Ishikawa (cell line): ENCODE results near the gene NPC1L1.

Experiments used
- CEBPB ChIP-seq: IDR thresholded peaks from 2 replicates; pipeline ENCODE4 v1.6.1; 2012
- CREB1 ChIP-seq: IDR thresholded peaks from 2 replicates; pipeline ENCODE4 v1.6.1; 2012; ENCODE audit warnings: low read depth
- EGR1 ChIP-seq: IDR thresholded peaks from 2 replicates; pipeline ENCODE4 v1.6.1; 2012
- EP300 ChIP-seq: IDR thresholded peaks from 2 replicates; pipeline ENCODE4 v1.6.1; 2012; ENCODE audit warnings: borderline replicate concordance
- FOXM1 ChIP-seq: IDR thresholded peaks from 2 replicates; pipeline ENCODE4 v1.6.1; 2012; ENCODE audit warnings: low read depth, borderline replicate concordance
- MAX ChIP-seq: IDR thresholded peaks from 2 replicates; pipeline ENCODE4 v1.6.1; 2012
- NFIC ChIP-seq: IDR thresholded peaks from 2 replicates; pipeline ENCODE4 v1.6.1; 2012
- RAD21 ChIP-seq: IDR thresholded peaks from 2 replicates; pipeline ENCODE4 v1.6.1; 2012; ENCODE audit warnings: low read depth
- TAF1 ChIP-seq: IDR thresholded peaks from 2 replicates; pipeline ENCODE4 v1.6.1; 2012; ENCODE audit warnings: low read depth, mild to moderate bottlenecking
- TCF12 ChIP-seq: IDR thresholded peaks from 2 replicates; pipeline ENCODE4 v1.6.1; 2012; ENCODE audit warnings: low read depth
- TEAD4 ChIP-seq: IDR thresholded peaks from 2 replicates; pipeline ENCODE4 v1.6.1; 2012
- USF1 ChIP-seq: IDR thresholded peaks from 2 replicates; pipeline ENCODE4 v1.6.1; 2012
- YY1 ChIP-seq: IDR thresholded peaks from 2 replicates; pipeline ENCODE4 v1.6.1; 2012; ENCODE audit warnings: low read depth
- ZBTB7A ChIP-seq: IDR thresholded peaks from 2 replicates; pipeline ENCODE4 v1.6.1; 2012; ENCODE audit warnings: low read depth
- TF ChIP-seq, protein P1 (sequence below): IDR thresholded peaks from 2 replicates; pipeline ENCODE4 v1.6.1; 2012; ENCODE audit warnings: low read depth, mild to moderate bottlenecking

The NPC1L1 gene

DNA sequence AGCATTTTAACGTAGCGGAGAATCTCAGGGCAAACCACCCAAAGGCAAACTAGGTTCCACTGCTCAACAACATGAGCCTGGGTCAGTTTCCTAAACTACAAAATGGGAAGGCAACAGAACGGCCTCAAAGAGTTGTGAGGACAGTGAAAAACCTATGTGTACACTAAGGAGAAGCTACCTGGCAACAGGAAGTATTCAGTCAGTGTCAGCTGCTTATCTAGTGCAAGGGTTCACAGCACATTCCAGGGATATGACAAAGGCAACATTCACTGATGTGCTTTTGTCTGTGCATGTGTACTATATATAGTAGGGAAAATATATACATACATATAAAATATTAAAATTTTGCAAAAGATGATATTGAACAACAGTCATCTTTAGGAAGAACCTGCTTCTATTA lies 67.8 kb downstream of the NPC1L1 start:
- TF ChIP-seq ZBTB7A (no peak), NFIC (no peak), MAX (no peak), TAF1 (no peak)

DNA sequence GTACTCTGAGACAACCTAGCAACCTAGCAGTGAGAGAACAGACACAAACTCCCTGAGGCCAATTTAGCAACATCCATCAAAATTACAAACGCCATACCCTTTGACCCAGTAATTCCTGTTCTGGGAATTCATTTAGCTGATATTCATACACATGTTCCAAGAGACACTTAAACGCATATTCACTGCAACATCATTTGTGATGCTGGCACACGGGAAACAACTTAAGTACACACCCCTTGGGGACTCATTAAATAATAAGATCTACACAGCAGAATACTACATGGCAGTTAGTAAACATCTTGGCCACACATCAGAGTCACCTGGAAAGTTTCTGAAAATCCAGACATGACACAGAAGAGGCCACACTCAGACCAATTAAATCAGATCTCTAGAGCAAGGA lies 68.3 kb downstream of the NPC1L1 start:
- TF ChIP-seq FOXM1 (no peak), EGR1 (no peak), TCF12 (no peak), CREB1 (no peak), RAD21 (no peak), TEAD4 (no peak), TAF1 (no peak), MAX (no peak), NFIC (no peak), USF1 (no peak), ZBTB7A (no peak), EP300 (no peak), CEBPB (no peak), YY1 (no peak)
- TF ChIP-seq, protein P1, sequence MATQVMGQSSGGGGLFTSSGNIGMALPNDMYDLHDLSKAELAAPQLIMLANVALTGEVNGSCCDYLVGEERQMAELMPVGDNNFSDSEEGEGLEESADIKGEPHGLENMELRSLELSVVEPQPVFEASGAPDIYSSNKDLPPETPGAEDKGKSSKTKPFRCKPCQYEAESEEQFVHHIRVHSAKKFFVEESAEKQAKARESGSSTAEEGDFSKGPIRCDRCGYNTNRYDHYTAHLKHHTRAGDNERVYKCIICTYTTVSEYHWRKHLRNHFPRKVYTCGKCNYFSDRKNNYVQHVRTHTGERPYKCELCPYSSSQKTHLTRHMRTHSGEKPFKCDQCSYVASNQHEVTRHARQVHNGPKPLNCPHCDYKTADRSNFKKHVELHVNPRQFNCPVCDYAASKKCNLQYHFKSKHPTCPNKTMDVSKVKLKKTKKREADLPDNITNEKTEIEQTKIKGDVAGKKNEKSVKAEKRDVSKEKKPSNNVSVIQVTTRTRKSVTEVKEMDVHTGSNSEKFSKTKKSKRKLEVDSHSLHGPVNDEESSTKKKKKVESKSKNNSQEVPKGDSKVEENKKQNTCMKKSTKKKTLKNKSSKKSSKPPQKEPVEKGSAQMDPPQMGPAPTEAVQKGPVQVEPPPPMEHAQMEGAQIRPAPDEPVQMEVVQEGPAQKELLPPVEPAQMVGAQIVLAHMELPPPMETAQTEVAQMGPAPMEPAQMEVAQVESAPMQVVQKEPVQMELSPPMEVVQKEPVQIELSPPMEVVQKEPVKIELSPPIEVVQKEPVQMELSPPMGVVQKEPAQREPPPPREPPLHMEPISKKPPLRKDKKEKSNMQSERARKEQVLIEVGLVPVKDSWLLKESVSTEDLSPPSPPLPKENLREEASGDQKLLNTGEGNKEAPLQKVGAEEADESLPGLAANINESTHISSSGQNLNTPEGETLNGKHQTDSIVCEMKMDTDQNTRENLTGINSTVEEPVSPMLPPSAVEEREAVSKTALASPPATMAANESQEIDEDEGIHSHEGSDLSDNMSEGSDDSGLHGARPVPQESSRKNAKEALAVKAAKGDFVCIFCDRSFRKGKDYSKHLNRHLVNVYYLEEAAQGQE: no peak

GRCh38 chr7:44471850-44472249 lies 69.3 kb downstream of the NPC1L1 start:
- TF ChIP-seq EGR1 (no peak), USF1 (no peak), TEAD4 (no peak), NFIC (no peak), EP300 (no peak), ZBTB7A (no peak), TCF12 (no peak), TAF1 (no peak), RAD21 (no peak), FOXM1 (no peak), CREB1 (no peak)
- TF ChIP-seq, protein P1: no peak

DNA sequence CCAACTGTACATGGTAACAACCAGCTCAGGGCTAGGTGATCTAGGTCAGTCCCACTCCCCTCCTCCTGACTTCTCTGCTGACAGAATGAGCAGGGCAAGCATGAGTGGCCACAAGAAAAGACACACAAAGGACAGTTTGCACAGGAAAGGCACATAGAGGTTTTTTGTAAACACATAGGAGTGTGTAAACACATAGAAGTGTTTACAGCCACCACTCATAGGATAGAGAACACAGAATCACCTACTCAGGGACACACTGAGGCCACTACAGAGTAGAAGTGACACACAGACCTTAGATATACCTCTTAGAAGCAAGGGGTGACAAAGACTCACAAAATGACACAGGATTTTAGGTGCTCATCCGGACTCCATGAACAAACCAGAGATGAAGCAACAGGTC lies 69.7 kb downstream of the NPC1L1 start:
- TF ChIP-seq FOXM1 (no peak), TEAD4 (no peak), TAF1 (no peak)

DNA sequence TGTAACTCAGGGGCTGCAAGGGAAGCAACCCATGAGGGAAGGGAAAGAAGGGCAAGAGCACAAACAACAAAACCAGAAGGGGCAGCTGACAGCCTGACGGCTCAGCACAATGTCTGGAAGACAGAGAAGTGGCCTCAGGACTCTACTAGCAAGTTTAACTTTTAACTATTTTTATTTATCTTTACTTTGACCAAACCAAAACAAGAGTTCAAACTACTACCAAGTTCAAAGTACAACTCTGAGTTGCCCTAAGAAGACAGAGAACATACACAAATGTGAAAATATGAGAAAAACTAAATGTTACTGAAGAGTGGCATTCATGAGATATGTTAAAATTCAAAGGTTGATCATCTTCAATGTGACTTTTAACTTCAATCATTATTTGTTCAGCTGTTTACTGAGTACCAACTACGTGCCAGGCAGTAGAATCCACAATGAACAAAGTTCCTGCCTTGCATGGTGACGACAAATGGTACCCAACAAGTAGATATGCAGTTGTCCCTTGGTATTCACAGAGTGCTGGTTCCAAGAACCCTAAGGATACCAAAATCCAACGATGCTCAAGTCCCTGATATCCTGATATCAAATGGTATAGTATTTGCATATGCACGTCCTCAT lies 70.4 kb downstream of the NPC1L1 start:
- no peak for TF ChIP-seq TCF12
- no peak for TF ChIP-seq TEAD4
- no peak for TF ChIP-seq EGR1
- no peak for TF ChIP-seq FOXM1
- TF ChIP-seq, protein P1: no peak
- no peak for TF ChIP-seq RAD21
- no peak for TF ChIP-seq MAX
